Measurements from ENCODE around the gene FYCO1. TPM values are rescaled to one million over a fixed set of nuclear protein-coding genes. Genes with fewer than 3 reads are reported as not detected.

FYCO1 gene
- total and polyA plus RNA-seq, 2 experiments from 2014 or later: 6.2 to 13.4 TPM

- Histone ChIP-seq H3K9me2 (ENCODE audit: insufficient read depth) (no peaks in the 10 kb centered on the region), H3K27ac (no peak overlapping the region)
- in situ Hi-C loops (cut with MboI): loop anchor here (25.0 kb wide), 1 partner anchor 426 kb away; the partner anchor contains the start of genes CCR2 and CCR5
Measured at GRCh38 chr3:45936261-45936660, 59.4 kb downstream of the FYCO1 start.

GRCh38 chr3:45933591-45933990, 62.0 kb downstream of the FYCO1 start:
- H3F3A ChIP-seq (ENCODE audit: insufficient read depth): no peaks in the 10 kb centered on the region
- no peaks in the 10 kb centered on the region for H3K9me3 ChIP-seq (ENCODE audit: low read depth)
- no peaks in the 10 kb centered on the region for H3K36me3 ChIP-seq (ENCODE audit: low read depth)
- DNase-seq: no peak
- no peaks in the 10 kb centered on the region for H3K4me1 ChIP-seq (ENCODE audit: insufficient read depth)
- in situ Hi-C loops (cut with MboI): loop anchor here (25.0 kb wide), 1 partner anchor 429 kb away; the partner anchor contains the start of genes CCR2 and CCR5
- no peaks in the 10 kb centered on the region for H4K20me1 ChIP-seq (ENCODE audit: insufficient read depth)
- H3K4me3 ChIP-seq: no peak overlapping the region
- no peak for TF ChIP-seq EZH2 (IDR thresholded peaks at IDR 0.05; ENCODE audit: insufficient read depth, poor library complexity, severe bottlenecking)
- TF ChIP-seq EZH2phosphoT487 (IDR thresholded peaks at IDR 0.05; ENCODE audit: insufficient read depth, low read depth): no peak
- 74 to 77% methylated on average over 4 of the region's 4 CpGs for WGBS, 2 experiments (ENCODE audit: low coverage in 1 of 2, low lambda C conversion rate in 2 of 2, missing lambda C conversion rate in 2 of 2)
- H3K9ac ChIP-seq: no peak overlapping the region
- H3K27ac ChIP-seq: no peak overlapping the region
- no peak overlapping the region for H2AFZ ChIP-seq
- H3K27me3 ChIP-seq (replicated peaks; ENCODE audit: insufficient read depth): no peaks in the 10 kb centered on the region
- H3K4me2 ChIP-seq (ENCODE audit: unreplicated experiment): no peak overlapping the region
- H3K79me2 ChIP-seq (ENCODE audit: insufficient read depth): no peaks in the 10 kb centered on the region
- no peaks in the 10 kb centered on the region for H3K9me2 ChIP-seq (ENCODE audit: insufficient read depth)

More at GRCh38 chr3:45936261-45936660, 59.4 kb downstream of the FYCO1 start:
- 91 to 93% methylated on average over 9 of the region's 9 CpGs for WGBS, 2 experiments (ENCODE audit: low coverage in 1 of 2, low lambda C conversion rate in 2 of 2, missing lambda C conversion rate in 2 of 2)
- Histone ChIP-seq H3K4me1 (ENCODE audit: insufficient read depth) (peaks cover 5% of the 10 kb centered on the region), H2AFZ (no peak overlapping the region), H3K4me2 (ENCODE audit: unreplicated experiment) (no peak overlapping the region), H3K4me3 (no peak overlapping the region), H3K9me3 (ENCODE audit: low read depth) (no peaks in the 10 kb centered on the region), H3F3A (ENCODE audit: insufficient read depth) (no peaks in the 10 kb centered on the region), H3K79me2 (ENCODE audit: insufficient read depth) (no peaks in the 10 kb centered on the region), H3K27me3 (replicated peaks; ENCODE audit: insufficient read depth) (no peaks in the 10 kb centered on the region), H4K20me1 (ENCODE audit: insufficient read depth) (no peaks in the 10 kb centered on the region), H3K9ac (no peak overlapping the region), H3K36me3 (ENCODE audit: low read depth) (no peaks in the 10 kb centered on the region)
- TF ChIP-seq EZH2phosphoT487 (IDR thresholded peaks at IDR 0.05; ENCODE audit: insufficient read depth, low read depth): no peak
- no peak for TF ChIP-seq EZH2 (IDR thresholded peaks at IDR 0.05; ENCODE audit: insufficient read depth, poor library complexity, severe bottlenecking)
- DNase-seq: no peak

GRCh38 chr3:45932112-45932511, 63.5 kb downstream of the FYCO1 start:
- in situ Hi-C loops (cut with MboI): loop anchor here (25.0 kb wide), 1 partner anchor 430 kb away; the partner anchor contains the start of genes CCR2 and CCR5
- Histone ChIP-seq H3F3A (ENCODE audit: insufficient read depth) (no peaks in the 10 kb centered on the region; the same call in 1 of the 2 replicates), H3K79me2 (ENCODE audit: insufficient read depth) (no peaks in the 10 kb centered on the region), H3K9me2 (ENCODE audit: insufficient read depth) (no peaks in the 10 kb centered on the region), H3K4me1 (ENCODE audit: insufficient read depth) (peaks cover 8% of the 10 kb centered on the region; the same call in 1 of the 2 replicates), H3K9ac (no peak overlapping the region), H3K27ac (no peak overlapping the region), H3K36me3 (ENCODE audit: low read depth) (no peaks in the 10 kb centered on the region), H3K4me2 (ENCODE audit: unreplicated experiment) (no peak overlapping the region), H2AFZ (no peak overlapping the region), H3K27me3 (replicated peaks; ENCODE audit: insufficient read depth) (no peaks in the 10 kb centered on the region), H4K20me1 (ENCODE audit: insufficient read depth) (no peaks in the 10 kb centered on the region), H3K4me3 (no peak overlapping the region), H3K9me3 (ENCODE audit: low read depth) (no peaks in the 10 kb centered on the region)
- no peak for DNase-seq
- 97 to 98% methylated on average over 4 of the region's 4 CpGs for WGBS, 2 experiments (ENCODE audit: low coverage in 1 of 2, low lambda C conversion rate in 2 of 2, missing lambda C conversion rate in 2 of 2)
- no peak for TF ChIP-seq EZH2 (IDR thresholded peaks at IDR 0.05; ENCODE audit: insufficient read depth, poor library complexity, severe bottlenecking)
- TF ChIP-seq EZH2phosphoT487 (IDR thresholded peaks at IDR 0.05; ENCODE audit: insufficient read depth, low read depth): no peak

- H3F3A ChIP-seq (ENCODE audit: insufficient read depth): no peaks in the 10 kb centered on the region; the same call in 1 of the 2 replicates
- no peak overlapping the region for H3K27ac ChIP-seq
- H3K36me3 ChIP-seq (ENCODE audit: low read depth): no peaks in the 10 kb centered on the region
- H2AFZ ChIP-seq: no peak overlapping the region
- in situ Hi-C loops (cut with MboI): loop anchor here (25.0 kb wide), 1 partner anchor 431 kb away; the partner anchor contains the start of genes CCR2 and CCR5
- H3K9me2 ChIP-seq (ENCODE audit: insufficient read depth): no peaks in the 10 kb centered on the region
- H3K4me2 ChIP-seq (ENCODE audit: unreplicated experiment): no peak overlapping the region
- DNase-seq: no peak
- WGBS, 2 experiments (ENCODE audit: low coverage in 1 of 2, low lambda C conversion rate in 2 of 2, missing lambda C conversion rate in 2 of 2): 74 to 76% methylated on average over 6 of the region's 6 CpGs
- no peaks in the 10 kb centered on the region for H4K20me1 ChIP-seq (ENCODE audit: insufficient read depth)
- no peaks in the 10 kb centered on the region for H3K79me2 ChIP-seq (ENCODE audit: insufficient read depth)
- H3K9ac ChIP-seq: no peak overlapping the region
- TF ChIP-seq EZH2phosphoT487 (IDR thresholded peaks at IDR 0.05; ENCODE audit: insufficient read depth, low read depth) (no peak), EZH2 (IDR thresholded peaks at IDR 0.05; ENCODE audit: insufficient read depth, poor library complexity, severe bottlenecking) (no peak)
- H3K4me3 ChIP-seq: no peak overlapping the region
- no peaks in the 10 kb centered on the region for H3K9me3 ChIP-seq (ENCODE audit: low read depth)
- peaks cover 8% of the 10 kb centered on the region; the same call in 1 of the 2 replicates for H3K4me1 ChIP-seq (ENCODE audit: insufficient read depth)
- H3K27me3 ChIP-seq (replicated peaks; ENCODE audit: insufficient read depth): no peaks in the 10 kb centered on the region
Measured at GRCh38 chr3:45931496-45931895, 64.1 kb downstream of the FYCO1 start.
